HG03108 (cell line): ENCODE data around the gene BCOR.

Experiments
- ATAC-seq: cut with Tn5 transposase; IDR thresholded peaks from one replicate; pipeline ENCODE4 v1.9.1; 2021; ENCODE audit warnings: moderate library complexity; ENCODE audit not compliant: unreplicated experiment

The BCOR gene

GRCh38 chrX:40116925-40117324, 19.2 kb upstream of the BCOR start:
- ATAC-seq: no peak

- no peak for ATAC-seq
Measured at GRCh38 chrX:40112996-40113395, 15.2 kb upstream of the BCOR start.

DNA sequence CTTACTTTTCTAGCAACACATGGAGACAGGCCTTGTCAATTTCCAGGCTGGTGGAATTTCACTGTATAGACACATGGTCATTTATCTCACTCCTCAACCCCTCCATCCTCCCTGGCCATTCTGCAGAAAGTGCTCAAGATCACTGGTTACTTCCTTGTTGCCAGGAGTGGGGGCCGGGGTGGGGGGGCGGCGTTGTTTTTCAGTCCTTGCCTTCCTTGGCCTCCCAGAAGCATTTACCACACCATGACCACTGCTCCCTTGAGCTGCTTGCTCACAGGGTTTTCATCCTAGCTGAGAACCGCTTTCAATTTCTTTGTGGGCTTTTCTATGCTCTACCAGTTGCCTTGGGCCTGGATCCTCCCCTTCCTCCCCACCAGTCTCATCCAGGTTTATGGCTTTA, 14.1 kb upstream of the BCOR start:
- no peak for ATAC-seq

DNA sequence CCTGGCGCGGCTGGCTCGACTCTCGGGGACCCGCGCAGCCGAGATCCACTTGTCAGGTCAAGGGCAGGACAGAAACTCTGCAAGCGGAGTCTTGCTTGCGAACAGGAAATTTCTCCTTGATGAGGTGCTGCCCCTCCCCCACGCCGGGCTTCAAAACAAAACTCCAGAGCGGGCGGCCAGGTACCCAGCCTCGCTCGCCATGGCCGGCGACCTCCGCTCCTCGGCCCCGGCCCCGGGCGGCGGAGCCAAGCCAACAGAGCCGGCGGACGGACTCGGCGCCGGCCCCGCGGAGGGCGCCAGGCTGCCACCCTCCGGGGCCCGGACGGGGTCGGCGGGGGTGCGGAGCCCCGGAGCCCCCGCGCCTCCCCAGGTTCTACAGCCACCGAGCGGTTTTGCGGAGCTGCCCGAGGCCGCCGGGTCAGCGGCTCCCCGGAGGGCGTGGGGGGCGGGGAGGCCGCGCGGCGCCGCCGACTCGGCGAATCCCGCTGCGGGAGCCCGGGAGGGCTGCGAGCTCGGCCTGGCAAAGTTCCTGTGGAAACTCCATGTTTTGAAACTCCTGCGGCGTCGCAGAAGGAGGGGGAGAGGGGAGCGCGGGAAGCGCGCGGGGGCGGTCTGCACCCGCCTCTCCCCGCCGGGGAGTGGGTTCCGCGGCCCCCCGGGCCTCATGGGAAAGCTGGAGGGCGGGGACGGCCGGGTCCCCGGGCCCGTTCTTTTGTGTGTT, 11.7 kb upstream of the BCOR start:
- no peak for ATAC-seq

GRCh38 chrX:40108959-40109287, 11.2 kb upstream of the BCOR start:
- no peak for ATAC-seq

GRCh38 chrX:40108162-40108958, 10.6 kb upstream of the BCOR start:
- ATAC-seq: no peak

GRCh38 chrX:40107291-40108161, 9.8 kb upstream of the BCOR start:
- ATAC-seq: no peak

- ATAC-seq: no peak
Measured at GRCh38 chrX:40106676-40107290, 9.0 kb upstream of the BCOR start.

- no peak for ATAC-seq
Measured at GRCh38 chrX:40105835-40106675, 8.3 kb upstream of the BCOR start.

GRCh38 chrX:40104985-40105834, 7.5 kb upstream of the BCOR start:
- ATAC-seq: no peak

GRCh38 chrX:40104630-40104984, 6.8 kb upstream of the BCOR start:
- no peak for ATAC-seq

DNA sequence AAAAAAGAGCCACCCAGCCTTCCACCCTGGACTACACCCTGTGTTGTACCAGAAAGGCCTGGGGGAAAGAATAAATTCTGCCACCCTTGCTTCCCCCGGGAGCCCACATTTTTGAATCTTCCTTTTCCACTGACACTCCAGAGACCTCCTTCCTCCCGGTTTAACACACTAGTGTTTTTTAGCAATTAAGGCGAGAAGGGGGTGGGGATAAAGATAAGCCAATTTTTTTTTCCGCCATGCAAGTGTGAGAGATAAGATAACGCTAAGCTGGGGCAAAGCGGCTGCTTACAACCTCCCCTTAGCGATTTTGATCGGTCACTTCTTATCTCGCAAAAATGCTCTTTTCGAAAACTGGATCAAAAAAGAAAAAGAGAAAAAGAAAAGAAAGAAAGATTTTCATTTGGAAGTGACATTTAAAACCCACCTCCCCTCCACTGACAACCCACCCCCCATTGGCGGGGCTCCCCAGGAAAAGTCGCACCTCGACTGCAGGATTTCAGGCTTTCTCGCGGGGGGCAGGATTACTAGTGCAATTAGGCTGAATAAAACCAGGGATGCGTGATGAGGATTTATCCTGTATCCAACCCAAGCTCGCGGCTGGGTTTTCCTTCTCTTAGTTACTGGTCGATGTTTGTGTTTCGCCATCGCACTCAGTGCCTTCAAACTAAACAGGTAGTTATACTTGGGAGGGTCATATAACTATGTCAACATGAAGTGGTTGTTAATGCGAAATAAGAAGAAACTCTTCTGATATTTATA, 6.0 kb upstream of the BCOR start:
- ATAC-seq: no peak

DNA sequence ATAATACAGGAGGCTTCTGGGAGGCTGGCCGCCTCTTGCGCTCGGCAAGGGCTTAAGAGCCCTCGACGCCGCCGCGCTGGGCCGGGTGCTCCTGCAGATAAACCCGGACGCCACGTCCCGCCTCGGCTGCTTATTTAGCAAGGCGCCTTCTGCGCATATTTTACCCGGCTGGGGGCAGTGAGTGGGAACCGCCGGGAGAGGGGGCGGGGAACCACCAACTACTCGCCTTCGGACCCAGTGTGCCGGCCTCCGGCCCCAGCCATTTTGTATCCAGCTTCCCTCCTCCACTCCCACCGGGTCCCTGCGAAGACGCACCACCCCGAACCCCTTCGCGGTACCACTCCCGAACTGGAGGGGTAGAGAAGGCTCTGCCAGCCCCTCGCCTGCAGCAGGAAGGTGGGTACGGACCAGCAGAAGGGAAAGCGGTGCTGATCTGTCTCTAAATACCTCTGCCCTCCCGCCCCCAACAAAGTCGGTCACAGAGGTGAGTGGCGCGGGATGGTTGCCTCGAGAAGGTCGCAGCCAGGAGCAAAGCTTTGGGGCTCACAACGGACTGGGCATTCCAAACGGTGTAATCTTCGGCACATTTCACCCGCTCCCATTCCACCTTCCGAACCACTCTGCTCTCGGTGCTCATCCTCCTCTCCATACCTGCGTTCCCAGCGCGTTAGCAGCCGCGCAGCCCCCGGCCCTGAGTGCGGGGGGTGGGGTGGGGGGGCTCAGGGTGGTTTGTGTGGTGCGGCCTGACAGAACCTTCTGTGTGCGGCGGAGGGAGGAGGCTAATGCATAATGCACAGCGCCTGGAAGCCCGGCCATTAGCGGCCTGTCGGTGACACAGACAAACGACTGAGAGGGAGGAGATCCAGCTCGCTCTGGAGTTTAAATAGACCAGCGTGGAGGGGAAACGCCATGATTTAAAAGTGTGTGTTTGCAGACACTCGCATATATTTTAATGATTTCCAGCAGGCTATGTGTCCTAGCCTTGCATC, 4.9 kb upstream of the BCOR start:
- no peak for ATAC-seq

DNA sequence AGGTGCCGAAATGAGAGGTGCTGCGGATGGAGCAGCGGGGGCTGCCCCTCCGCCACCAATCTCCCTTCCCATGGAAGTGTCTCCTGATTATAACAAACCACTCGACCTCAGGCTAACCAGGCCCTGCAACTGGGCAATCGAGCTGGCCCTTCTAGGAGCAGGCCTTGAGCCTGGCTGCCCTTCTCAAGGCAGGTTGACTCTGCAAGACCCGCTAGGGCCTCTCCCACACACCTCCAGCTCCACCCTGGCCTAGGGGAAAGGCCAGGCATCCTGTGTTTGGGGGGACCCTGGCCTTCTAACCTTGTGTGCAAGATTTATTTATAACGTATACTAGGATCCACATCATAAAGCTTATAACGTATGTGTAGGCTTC, 3.7 kb upstream of the BCOR start:
- no peak for ATAC-seq

DNA sequence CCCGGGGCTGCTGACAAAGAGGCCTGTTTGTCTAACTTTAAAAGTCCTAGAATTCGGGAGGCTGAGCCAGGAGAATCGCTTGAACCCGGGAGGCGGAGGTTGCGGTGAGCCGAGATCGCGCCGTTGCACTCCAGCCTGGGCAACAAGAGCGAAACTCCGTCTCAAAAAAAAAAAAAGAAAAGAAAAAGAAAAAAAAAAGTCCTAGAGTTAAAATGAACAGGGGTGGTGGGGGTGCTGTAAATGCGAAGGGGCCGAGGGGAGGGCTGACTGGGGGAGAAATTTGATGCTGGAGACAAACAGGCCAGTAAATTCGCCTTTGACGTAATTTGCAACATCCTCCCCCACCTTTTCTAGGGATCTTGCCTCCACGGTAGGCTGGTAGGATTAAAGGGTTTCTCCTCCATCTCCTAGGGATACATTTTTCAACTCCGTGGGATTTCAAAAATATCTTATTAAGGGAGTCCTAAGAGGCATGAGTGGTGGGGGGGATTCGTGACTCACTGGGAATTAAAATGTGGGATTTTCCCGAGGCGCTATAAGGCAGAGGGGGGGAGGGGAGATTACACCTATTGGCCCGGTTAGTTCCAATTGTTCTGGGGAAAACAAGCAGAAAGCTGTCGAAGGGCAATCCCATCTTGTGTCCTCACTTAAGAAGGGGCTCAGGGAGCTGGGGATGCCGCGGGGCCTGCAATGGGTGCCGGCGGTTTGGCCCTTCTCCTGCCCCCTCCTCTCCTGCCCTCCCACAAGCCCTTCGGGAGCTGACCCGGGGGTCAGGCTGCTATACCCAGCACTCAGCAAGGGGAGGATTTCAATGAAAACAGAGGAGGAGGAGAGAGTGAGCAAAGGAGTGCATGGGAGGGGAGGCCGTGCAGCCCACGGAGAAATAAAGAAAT, 3.0 kb upstream of the BCOR start:
- ATAC-seq: no peak

DNA sequence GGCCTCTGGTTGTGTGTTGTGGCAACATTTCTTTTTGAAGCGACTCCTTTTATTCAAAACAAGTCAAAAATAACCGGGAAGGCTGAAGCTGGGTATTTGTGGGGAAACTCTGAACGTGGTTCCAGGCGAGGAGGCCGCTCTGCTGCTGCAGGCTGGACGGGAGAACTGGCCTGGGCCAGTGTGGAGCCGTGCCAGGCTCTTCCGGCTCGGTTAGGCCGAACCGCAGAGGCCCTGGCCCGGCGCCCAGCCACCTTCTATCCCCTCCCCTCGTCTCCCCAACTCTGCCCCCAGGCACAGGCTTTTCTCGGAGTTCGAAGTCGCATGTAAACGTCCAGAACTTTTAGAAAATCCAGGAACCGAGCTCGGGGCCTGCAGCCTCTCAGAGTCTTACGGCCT, 2.4 kb upstream of the BCOR start:
- ATAC-seq: no peak
